NCI-H2107 (cell line): ENCODE results near the gene TSR1.

Experiments used
- DNase-seq: peaks from one replicate; lab custom pipeline; 2025; lab: John Stamatoyannopoulos, UW

TSR1 gene

DNA sequence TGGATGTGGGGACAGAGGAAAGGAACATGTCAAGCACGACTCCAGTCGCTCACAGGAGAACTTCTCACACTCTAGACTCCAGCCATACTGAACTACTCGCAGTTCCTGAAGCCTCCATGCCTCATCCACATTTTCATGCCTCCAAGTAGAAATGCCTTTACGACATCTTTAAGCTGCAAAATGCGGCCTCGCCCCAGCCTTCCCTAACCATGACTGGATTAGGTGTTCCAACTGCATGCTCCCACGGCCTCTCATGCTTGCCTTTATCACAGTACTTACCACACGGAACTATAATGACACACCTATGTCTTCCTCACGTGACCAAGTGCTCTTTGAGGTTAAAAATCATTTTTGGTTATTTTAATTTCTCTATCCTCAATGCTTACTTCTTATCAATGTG lies 56.5 kb downstream of the TSR1 start:
- DNase-seq: no peak

GRCh38 chr17:2277429-2278170 lies 58.7 kb downstream of the TSR1 start:
- no peak for DNase-seq

DNA sequence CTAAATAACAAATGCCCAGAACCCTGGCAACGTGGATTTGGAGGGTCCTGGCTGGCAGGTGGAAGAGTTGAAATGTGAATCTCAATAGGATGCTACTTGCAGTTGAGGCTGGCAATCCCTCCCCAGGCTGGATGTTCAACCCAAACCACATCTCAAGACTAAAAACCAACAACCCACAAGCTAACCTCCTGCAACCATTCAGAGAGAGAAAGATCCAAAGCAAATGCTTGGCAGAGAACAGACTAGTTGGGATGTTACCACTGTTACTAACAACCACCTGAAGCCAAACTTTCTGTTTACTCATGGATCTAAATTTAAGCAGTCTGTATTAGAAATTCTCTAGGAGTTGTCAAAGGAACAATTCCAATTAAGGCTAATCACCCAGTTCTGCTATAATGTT lies 60.5 kb downstream of the TSR1 start:
- DNase-seq: no peak

DNA sequence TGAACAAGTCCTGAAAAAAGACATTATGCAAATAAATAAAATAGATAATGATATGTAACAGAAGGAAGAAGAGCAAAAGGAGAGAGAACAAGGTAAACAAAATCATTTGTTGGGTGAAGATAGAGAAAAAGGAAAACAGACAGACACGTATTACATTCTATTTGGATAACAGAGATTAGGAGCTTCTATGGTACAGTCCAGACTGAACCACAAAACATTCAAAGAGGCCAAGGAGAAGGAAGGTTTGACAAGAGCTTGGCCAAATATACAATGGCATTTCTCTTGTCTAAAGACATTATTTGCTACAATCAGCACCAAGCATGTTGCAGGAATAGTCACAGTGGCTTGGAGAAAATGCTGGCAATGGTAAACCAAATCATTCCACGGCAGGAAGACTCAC lies 61.8 kb downstream of the TSR1 start:
- no peak for DNase-seq
